ENCODE data around the gene SCN5A. TPM values are rescaled to one million over a fixed set of nuclear protein-coding genes. Genes with fewer than 3 reads are reported as not detected.

Gene SCN5A
- total RNA-seq, 1 experiment from 2014 or later = 0.24 TPM

GRCh38 chr3:38608961-38609360 lies 40.5 kb downstream of the SCN5A start:
- DNase-seq (ENCODE audit: low spot score) = no peak
- in situ Hi-C loops (cut with HindIII; ENCODE audit: low sequenced_read_pairs) = no loop called here

GRCh38 chr3:38608086-38608775 lies 41.3 kb downstream of the SCN5A start:
- in situ Hi-C loops (cut with HindIII; ENCODE audit: low sequenced_read_pairs) = no loop called here
- DNase-seq (ENCODE audit: low spot score) = no peak

- DNase-seq (ENCODE audit: low spot score) = no peak
- in situ Hi-C loops (cut with HindIII; ENCODE audit: low sequenced_read_pairs) = no loop called here
Measured at GRCh38 chr3:38606561-38606960, 42.9 kb downstream of the SCN5A start.

- no peak for DNase-seq (ENCODE audit: low spot score)
- in situ Hi-C loops (cut with HindIII; ENCODE audit: low sequenced_read_pairs) = no loop called here
Measured at GRCh38 chr3:38605981-38606380, 43.5 kb downstream of the SCN5A start.

- in situ Hi-C loops (cut with HindIII; ENCODE audit: low sequenced_read_pairs) = no loop called here
Measured at GRCh38 chr3:38604246-38604645, 45.2 kb downstream of the SCN5A start.

GRCh38 chr3:38603731-38604131 lies 45.8 kb downstream of the SCN5A start:
- DNase-seq (ENCODE audit: low spot score) = no peak
- in situ Hi-C loops (cut with HindIII; ENCODE audit: low sequenced_read_pairs) = no loop called here

More at GRCh38 chr3:38604246-38604645, 45.2 kb downstream of the SCN5A start:
- no peak for DNase-seq (ENCODE audit: low spot score)

- DNase-seq (ENCODE audit: low spot score) = no peak
- in situ Hi-C loops (cut with HindIII; ENCODE audit: low sequenced_read_pairs) = no loop called here
Measured at GRCh38 chr3:38602576-38603250, 46.8 kb downstream of the SCN5A start.

- no peak for DNase-seq (ENCODE audit: low spot score)
- in situ Hi-C loops (cut with HindIII; ENCODE audit: low sequenced_read_pairs) = no loop called here
Measured at GRCh38 chr3:38601956-38602550, 47.4 kb downstream of the SCN5A start.

GRCh38 chr3:38600551-38600950 lies 48.9 kb downstream of the SCN5A start:
- in situ Hi-C loops (cut with HindIII; ENCODE audit: low sequenced_read_pairs) = no loop called here
- DNase-seq (ENCODE audit: low spot score) = no peak

GRCh38 chr3:38599886-38600285 lies 49.6 kb downstream of the SCN5A start:
- in situ Hi-C loops (cut with HindIII; ENCODE audit: low sequenced_read_pairs) = no loop called here
- no peak for DNase-seq (ENCODE audit: low spot score)

GRCh38 chr3:38598791-38599190 lies 50.7 kb downstream of the SCN5A start:
- in situ Hi-C loops (cut with HindIII; ENCODE audit: low sequenced_read_pairs) = no loop called here
- DNase-seq (ENCODE audit: low spot score) = no peak

GRCh38 chr3:38597502-38598060 lies 51.9 kb downstream of the SCN5A start:
- DNase-seq (ENCODE audit: low spot score) = no peak
- in situ Hi-C loops (cut with HindIII; ENCODE audit: low sequenced_read_pairs) = no loop called here

- in situ Hi-C loops (cut with HindIII; ENCODE audit: low sequenced_read_pairs) = no loop called here
Measured at GRCh38 chr3:38595393-38595792, 54.1 kb downstream of the SCN5A start.

GRCh38 chr3:38590521-38590920 lies 59.0 kb downstream of the SCN5A start:
- in situ Hi-C loops (cut with HindIII; ENCODE audit: low sequenced_read_pairs) = no loop called here
- no peak for DNase-seq (ENCODE audit: low spot score)

More at GRCh38 chr3:38595393-38595792, 54.1 kb downstream of the SCN5A start:
- DNase-seq (ENCODE audit: low spot score) = no peak

GRCh38 chr3:38588995-38589937 lies 60.2 kb downstream of the SCN5A start:
- in situ Hi-C loops (cut with HindIII; ENCODE audit: low sequenced_read_pairs) = no loop called here
- no peak for DNase-seq (ENCODE audit: low spot score)

GRCh38 chr3:38588371-38588971 lies 61.0 kb downstream of the SCN5A start:
- DNase-seq (ENCODE audit: low spot score) = no peak

GRCh38 chr3:38587548-38588131 lies 61.8 kb downstream of the SCN5A start:
- DNase-seq (ENCODE audit: low spot score) = no peak
- in situ Hi-C loops (cut with HindIII; ENCODE audit: low sequenced_read_pairs) = no loop called here

More at GRCh38 chr3:38588371-38588971, 61.0 kb downstream of the SCN5A start:
- in situ Hi-C loops (cut with HindIII; ENCODE audit: low sequenced_read_pairs) = no loop called here

All from G401 (cell line).